Endothelial cell of umbilical vein (primary cell): Measurements from ENCODE around the gene SEZ6L2. TPM values are rescaled to one million over a fixed set of nuclear protein-coding genes. Genes with fewer than 3 reads are reported as not detected.
A peak's percentile ranks its signal among the peaks of the same experiment; 100 is the strongest.

Experiments used
- BruUV-seq: library from RNA; stranded (reverse); fragments of 400-500 nt; replicated peaks from 2 replicates; lab custom pipeline; 2021; lab: Mats Ljungman, UMichigan
- CTCF ChIA-PET: fragments of 300-600, 350-600 bp; sonication (Branson Sonifier 250); formaldehyde crosslinking; loops from one replicate; lab custom pipeline; 2021; ENCODE audit warnings: antibody characterized with exemption, inconsistent platforms; lab: Charles Lee
- POLR2A ChIA-PET: fragments of 300-600, 350-600 bp; sonication (Branson Sonifier 250); formaldehyde crosslinking; loops from one replicate; lab custom pipeline; 2021; ENCODE audit warnings: antibody characterized with exemption, inconsistent platforms; lab: Charles Lee
- DNase-seq: peaks from one replicate; pipeline ENCODE4 v3.0.0-alpha.2; 2011; ENCODE audit warnings: low read depth, low spot score
- FAIRE-seq: peaks from 2 replicates; lab custom pipeline; 2011; peaks lifted over from hg19 to GRCh38; lab: Jason Lieb, UNC
- H2AFZ ChIP-seq: 2 replicates; pipeline ENCODE4 v1.6.0; 2012; ENCODE audit warnings: low read depth, low read length, control low read depth, inconsistent platforms
- H3K27ac ChIP-seq: 2 replicates; pipeline ENCODE4 v1.5.1; 2011; ENCODE audit warnings: low read depth, mild to moderate bottlenecking, control low read depth, low read length, moderate library complexity; ENCODE audit not compliant: insufficient read depth
- H3K27me3 ChIP-seq, 2 experiments: 2 replicates each; pipeline versions ENCODE4 v1.6.0 to v1.6.1; 2011; ENCODE audit warnings: low read length in 2 of 2, mixed read lengths in 1 of 2; ENCODE audit not compliant: control insufficient read depth in 2 of 2, insufficient read depth in 2 of 2
- H3K36me3 ChIP-seq, 2 experiments: 2 replicates in 1 of 2; 3 replicates in 1 of 2; pipeline ENCODE4 v1.5.1; 2011; ENCODE audit warnings: low read length in 2 of 2, mild to moderate bottlenecking in 1 of 2, moderate library complexity in 1 of 2; ENCODE audit not compliant: control insufficient read depth in 2 of 2, insufficient read depth in 2 of 2; ENCODE audit errors: extremely low read depth in 1 of 2
- H3K4me1 ChIP-seq: 3 replicates; pipeline ENCODE4 v1.5.1; 2011; ENCODE audit warnings: mild to moderate bottlenecking, low read length; ENCODE audit not compliant: control insufficient read depth, insufficient read depth; ENCODE audit errors: extremely low read depth
- H3K4me2 ChIP-seq: 2 replicates; pipeline ENCODE4 v1.6.1; 2011; ENCODE audit warnings: low read length, control low read depth, mixed read lengths; ENCODE audit not compliant: insufficient read depth
- H3K4me3 ChIP-seq, 3 experiments: fragments of 200-600 bp in 1 of 3; sonication (generic), shearing (Covaris generic) in 1 of 3; replicated peaks in 1 of 3; 2 replicates each; pipeline ENCODE4 v1.5.1; 2011 to 2016; ENCODE audit warnings: control low read depth in 3 of 3, low read length in 3 of 3, mild to moderate bottlenecking in 2 of 3, inconsistent platforms in 1 of 3, low read depth in 1 of 3, moderate library complexity in 1 of 3; ENCODE audit not compliant: insufficient read depth in 1 of 3
- H3K79me2 ChIP-seq: 2 replicates; pipeline ENCODE4 v1.6.0; 2012; ENCODE audit warnings: low read length, inconsistent platforms; ENCODE audit not compliant: control insufficient read depth, insufficient read depth
- H3K9ac ChIP-seq: replicated peaks from 2 replicates; pipeline ENCODE3; 2011; ENCODE audit warnings: low read length, control low read depth; ENCODE audit not compliant: insufficient read depth; ENCODE audit errors: extremely low read depth
- H3K9me1 ChIP-seq: replicated peaks from 3 replicates; pipeline ENCODE4 v1.6.0; 2011; ENCODE audit warnings: mild to moderate bottlenecking, low read length; ENCODE audit not compliant: control insufficient read depth, insufficient read depth; ENCODE audit errors: extremely low read depth
- H3K9me3 ChIP-seq: replicated peaks from 2 replicates; pipeline ENCODE4 v1.5.1; 2012; ENCODE audit warnings: low read length, inconsistent platforms; ENCODE audit not compliant: control insufficient read depth, insufficient read depth
- H4K20me1 ChIP-seq: replicated peaks from 2 replicates; pipeline ENCODE3; 2011; ENCODE audit warnings: mild to moderate bottlenecking, low read length; ENCODE audit not compliant: control insufficient read depth, insufficient read depth; ENCODE audit errors: extremely low read depth
- EZH2 ChIP-seq: IDR thresholded peaks from 2 replicates; pipeline ENCODE4 v1.6.1; 2012; ENCODE audit warnings: borderline replicate concordance, low read depth, mild to moderate bottlenecking, moderate library complexity, low read length, inconsistent platforms; ENCODE audit not compliant: severe bottlenecking
- FOS ChIP-seq: IDR thresholded peaks from 2 replicates; pipeline ENCODE4 v1.6.1; 2011; ENCODE audit warnings: mild to moderate bottlenecking, low read length, moderate library complexity, borderline replicate concordance; ENCODE audit not compliant: insufficient read depth
- GATA2 ChIP-seq: IDR thresholded peaks from 2 replicates; pipeline ENCODE4 v1.7.0; 2011; ENCODE audit warnings: low read depth, mild to moderate bottlenecking, moderate library complexity, mixed read lengths, low read length; ENCODE audit not compliant: insufficient read length, insufficient read depth
- JUN ChIP-seq: IDR thresholded peaks from 2 replicates; pipeline ENCODE4 v1.6.1; 2011; ENCODE audit warnings: borderline replicate concordance, low read depth; ENCODE audit not compliant: insufficient read length, insufficient read depth
- MAX ChIP-seq: IDR thresholded peaks from 2 replicates; pipeline ENCODE4 v1.6.1; 2011; ENCODE audit not compliant: insufficient read depth, insufficient read length
- MYC ChIP-seq: IDR thresholded peaks from one replicate; pipeline ENCODE4 v1.6.1; 2011; ENCODE audit warnings: mild to moderate bottlenecking, low read depth, low read length
- POLR2A ChIP-seq: IDR thresholded peaks from 2 replicates; pipeline ENCODE4 v1.6.1; 2012; ENCODE audit warnings: low read depth, mild to moderate bottlenecking, control low read depth, low read length
- POLR2AphosphoS5 ChIP-seq: IDR thresholded peaks from 2 replicates; pipeline ENCODE4 v1.6.1; 2012; ENCODE audit warnings: low read depth, mild to moderate bottlenecking, control low read depth, low read length, moderate library complexity; ENCODE audit not compliant: insufficient read depth
- dilution Hi-C: fragments of 300-500 bp; cut with MboI; formaldehyde crosslinking; loops from one replicate; pipeline ENCODE4 v1.15.0; 2019; ENCODE audit warnings: low sequenced_read_pairs; ENCODE audit not compliant: extremely low pct_ligation_motif_present
- intact Hi-C: fragments of 100-400 bp; cut with micrococcal nuclease; formaldehyde crosslinking; loops from one replicate; pipeline ENCODE4 v1.10.0; 2022
- polyA plus RNA-seq, 4 experiments: library from polyadenylated mRNA; depleted of rRNA in 3 of 4; stranded (reverse) in 3 of 4; unstranded in 1 of 4; fragments of >200 nt; gene quantifications; 2 replicates each; pipeline versions ENCODE4 v1.2.1 to v1.2.3, GENCODE V29; 2011 to 2012; ENCODE audit warnings: missing spikeins in 1 of 4
- total RNA-seq: library from RNA; stranded (reverse); gene quantifications from 2 replicates; pipeline ENCODE4 v1.2.3, GENCODE V29; 2021
- TF ChIP-seq, protein P1 (sequence below), 2 donors: IDR thresholded peaks; 1 replicate in 1 of 2; 2 replicates in 1 of 2; pipeline ENCODE4 v1.5.1; 2011; ENCODE audit warnings: low read length in 2 of 2, mild to moderate bottlenecking in 2 of 2, moderate library complexity in 2 of 2, control low read depth in 1 of 2, inconsistent platforms in 1 of 2, low read depth in 1 of 2; ENCODE audit not compliant: insufficient read depth in 1 of 2; ENCODE audit errors: extremely low read depth in 1 of 2

Gene SEZ6L2
- total and polyA plus RNA-seq, 2 donors (not counting 3 experiments of a cell fraction or from before 2014, with no cell fraction given), result 2.4 to 4.5 TPM

GRCh38 chr16:29848420-29849297 lies 50.7 kb downstream of the SEZ6L2 start:
- ChIA-PET CTCF (interaction anchor here (0.6 to 5.2 kb wide), 54 partner anchors 9 to 183 kb away, joined by 3 to 163 read pairs (median 5); partner anchors contain the start of genes ASPHD1, CDIPT, HIRIP3 and KCTD13), POLR2A (interaction anchor here (0.6 to 1.3 kb wide), 5 partner anchors 28 to 43 kb away, joined by 3 to 7 read pairs (median 4); partner anchors contain the start of gene MVP)
- TF ChIP-seq, protein P1, sequence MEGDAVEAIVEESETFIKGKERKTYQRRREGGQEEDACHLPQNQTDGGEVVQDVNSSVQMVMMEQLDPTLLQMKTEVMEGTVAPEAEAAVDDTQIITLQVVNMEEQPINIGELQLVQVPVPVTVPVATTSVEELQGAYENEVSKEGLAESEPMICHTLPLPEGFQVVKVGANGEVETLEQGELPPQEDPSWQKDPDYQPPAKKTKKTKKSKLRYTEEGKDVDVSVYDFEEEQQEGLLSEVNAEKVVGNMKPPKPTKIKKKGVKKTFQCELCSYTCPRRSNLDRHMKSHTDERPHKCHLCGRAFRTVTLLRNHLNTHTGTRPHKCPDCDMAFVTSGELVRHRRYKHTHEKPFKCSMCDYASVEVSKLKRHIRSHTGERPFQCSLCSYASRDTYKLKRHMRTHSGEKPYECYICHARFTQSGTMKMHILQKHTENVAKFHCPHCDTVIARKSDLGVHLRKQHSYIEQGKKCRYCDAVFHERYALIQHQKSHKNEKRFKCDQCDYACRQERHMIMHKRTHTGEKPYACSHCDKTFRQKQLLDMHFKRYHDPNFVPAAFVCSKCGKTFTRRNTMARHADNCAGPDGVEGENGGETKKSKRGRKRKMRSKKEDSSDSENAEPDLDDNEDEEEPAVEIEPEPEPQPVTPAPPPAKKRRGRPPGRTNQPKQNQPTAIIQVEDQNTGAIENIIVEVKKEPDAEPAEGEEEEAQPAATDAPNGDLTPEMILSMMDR (IDR thresholded peaks at IDR 0.05; ENCODE audit: extremely low read depth in 1 of 2, insufficient read depth in 1 of 2, low read depth in 1 of 2, low read length in 2 of 2), result peak; percentile 83 to 97
- no peak for TF ChIP-seq POLR2A
- no peaks in the 10 kb centered on the region for H3K9me1 ChIP-seq
- H3K4me2 ChIP-seq, result no peak overlapping the region
- H2AFZ ChIP-seq, result no peak overlapping the region
- H3K27ac ChIP-seq, result no peak overlapping the region
- H3K9ac ChIP-seq, result no peak overlapping the region
- peaks cover 0 to 15% of the 10 kb centered on the region in 2 experiments for H3K36me3 ChIP-seq
- H3K4me1 ChIP-seq, result peaks cover 5% of the 10 kb centered on the region
- H3K9me3 ChIP-seq, result no peaks in the 10 kb centered on the region
- intact Hi-C loops (loop anchor here (1.0 to 2.0 kb wide), 4 partner anchors 28 to 173 kb away; partner anchors contain the start of gene MVP), dilution Hi-C loops (no loop called here)
- BruUV-seq, result no TSS peak
- FAIRE-seq, result peak; percentile 83
- no peaks in the 10 kb centered on the region for H3K27me3 ChIP-seq
- no peak overlapping the region for H3K4me3 ChIP-seq
- peak; percentile 63 for DNase-seq
- no peaks in the 10 kb centered on the region for H4K20me1 ChIP-seq
- no peaks in the 10 kb centered on the region for H3K79me2 ChIP-seq

DNA sequence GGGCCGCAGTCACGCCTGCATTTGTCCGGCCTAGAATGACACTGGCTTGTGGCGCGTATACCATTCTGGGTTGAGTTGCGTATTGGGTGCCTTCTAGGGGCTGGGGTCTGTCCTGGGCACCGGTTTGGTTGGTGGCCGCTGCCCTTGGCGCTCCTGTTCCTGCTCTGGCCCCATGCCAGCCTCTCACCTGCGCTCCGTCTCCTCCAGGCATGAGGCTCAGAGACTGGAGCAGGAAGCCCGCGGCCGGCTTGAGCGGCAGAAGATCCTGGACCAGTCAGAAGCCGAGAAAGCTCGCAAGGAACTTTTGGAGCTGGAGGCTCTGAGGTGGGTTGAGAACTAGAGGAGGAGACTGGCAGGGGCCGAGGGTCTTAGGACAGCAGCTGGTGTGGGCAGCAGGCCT lies 53.7 kb downstream of the SEZ6L2 start:
- H2AFZ ChIP-seq, result no peak overlapping the region
- H4K20me1 ChIP-seq, result no peaks in the 10 kb centered on the region
- no peak overlapping the region for H3K4me2 ChIP-seq
- H3K27ac ChIP-seq, result no peak overlapping the region
- TF ChIP-seq JUN, result no peak
- TF ChIP-seq GATA2, result no peak
- no peak for TF ChIP-seq MYC
- TF ChIP-seq MAX, result no peak
- TF ChIP-seq, protein P1 (IDR thresholded peaks at IDR 0.05; ENCODE audit: extremely low read depth in 1 of 2, insufficient read depth in 1 of 2, low read depth in 1 of 2, low read length in 2 of 2), result no peak
- TF ChIP-seq EZH2, result no peak
- no peak for TF ChIP-seq FOS
- no peak for TF ChIP-seq POLR2AphosphoS5
- TF ChIP-seq POLR2A, result no peak
- no peaks in the 10 kb centered on the region for H3K9me3 ChIP-seq
- ChIA-PET CTCF (interaction anchor here (1.5 to 5.2 kb wide), 2 partner anchors 27 to 38 kb away, joined by 4 to 140 read pairs; partner anchors contain the start of genes MVP and PAGR1), POLR2A (no interaction called here)
- no peak for FAIRE-seq
- H3K79me2 ChIP-seq, result no peaks in the 10 kb centered on the region
- BruUV-seq, result no TSS peak
- H3K4me1 ChIP-seq, result no peaks in the 10 kb centered on the region
- intact Hi-C loops (no loop called here), dilution Hi-C loops (no loop called here)
- no peak overlapping the region for H3K4me3 ChIP-seq
- peaks cover 0 to 15% of the 10 kb centered on the region in 2 experiments for H3K36me3 ChIP-seq
- H3K27me3 ChIP-seq, result no peaks in the 10 kb centered on the region
- no peak for DNase-seq
- H3K9me1 ChIP-seq, result no peaks in the 10 kb centered on the region
- no peak overlapping the region for H3K9ac ChIP-seq
